ENCODE data around the gene TFEB. TPM values are rescaled to one million over a fixed set of nuclear protein-coding genes. Genes with fewer than 3 reads are reported as not detected.

The TFEB gene
- total RNA-seq, 1 experiment from 2014 or later = 16.2 TPM

DNA sequence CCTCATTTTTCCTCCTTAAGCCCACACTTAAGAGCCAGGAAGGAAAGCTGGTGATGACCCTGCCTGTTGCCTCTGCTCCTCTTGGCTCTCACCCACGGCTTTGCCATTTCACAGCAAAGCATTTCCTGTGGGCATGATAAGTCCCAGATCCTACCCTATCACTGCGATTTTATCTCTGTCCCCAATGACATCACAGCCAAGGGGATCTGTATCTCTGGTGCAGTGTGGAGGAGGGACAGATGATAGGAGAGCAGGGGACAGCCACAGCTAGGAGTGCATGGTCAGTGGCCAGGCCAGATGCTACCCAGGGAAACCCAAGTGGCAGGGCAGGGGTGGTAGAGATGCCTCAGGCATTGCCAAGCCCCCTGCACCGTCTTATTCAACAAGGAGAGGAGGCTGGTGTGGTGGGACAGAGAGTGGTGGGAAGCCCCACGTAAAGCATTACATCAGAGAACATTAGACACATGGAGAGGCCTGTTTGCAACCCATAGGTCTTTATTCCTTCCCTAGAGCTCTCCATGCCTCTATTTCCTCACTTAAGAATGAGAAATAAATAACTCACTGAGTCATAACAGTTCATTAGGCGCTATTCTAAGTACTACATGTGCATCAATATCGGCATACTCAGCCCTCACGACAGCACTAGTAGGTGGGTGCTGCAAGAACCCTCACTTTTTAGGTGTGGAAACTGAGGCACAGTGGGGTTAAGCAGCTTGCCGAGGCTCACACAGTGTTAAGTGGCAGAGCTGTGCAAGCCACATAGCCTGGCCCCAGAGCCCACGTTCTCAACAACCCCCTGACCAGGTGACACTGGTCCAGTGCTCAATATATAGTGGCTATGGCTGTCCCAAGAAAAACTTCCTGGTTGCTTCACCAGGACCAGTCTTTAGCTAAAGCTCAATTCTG lies 4.6 kb downstream of the TFEB start:
- TF ChIP-seq, protein P1, sequence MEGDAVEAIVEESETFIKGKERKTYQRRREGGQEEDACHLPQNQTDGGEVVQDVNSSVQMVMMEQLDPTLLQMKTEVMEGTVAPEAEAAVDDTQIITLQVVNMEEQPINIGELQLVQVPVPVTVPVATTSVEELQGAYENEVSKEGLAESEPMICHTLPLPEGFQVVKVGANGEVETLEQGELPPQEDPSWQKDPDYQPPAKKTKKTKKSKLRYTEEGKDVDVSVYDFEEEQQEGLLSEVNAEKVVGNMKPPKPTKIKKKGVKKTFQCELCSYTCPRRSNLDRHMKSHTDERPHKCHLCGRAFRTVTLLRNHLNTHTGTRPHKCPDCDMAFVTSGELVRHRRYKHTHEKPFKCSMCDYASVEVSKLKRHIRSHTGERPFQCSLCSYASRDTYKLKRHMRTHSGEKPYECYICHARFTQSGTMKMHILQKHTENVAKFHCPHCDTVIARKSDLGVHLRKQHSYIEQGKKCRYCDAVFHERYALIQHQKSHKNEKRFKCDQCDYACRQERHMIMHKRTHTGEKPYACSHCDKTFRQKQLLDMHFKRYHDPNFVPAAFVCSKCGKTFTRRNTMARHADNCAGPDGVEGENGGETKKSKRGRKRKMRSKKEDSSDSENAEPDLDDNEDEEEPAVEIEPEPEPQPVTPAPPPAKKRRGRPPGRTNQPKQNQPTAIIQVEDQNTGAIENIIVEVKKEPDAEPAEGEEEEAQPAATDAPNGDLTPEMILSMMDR (IDR thresholded peaks at IDR 0.05; ENCODE audit: unreplicated experiment) = no peak
- no peak for DNase-seq (ENCODE audit: unreplicated experiment)
- H3K27ac Mint-ChIP-seq (ENCODE audit: low read depth, unreplicated experiment) = peak overlapping the region; percentile 73
- H3K36me3 Mint-ChIP-seq (ENCODE audit: insufficient read depth, unreplicated experiment) = no peaks in the 10 kb centered on the region
- ChIA-PET POLR2A (interaction anchor here (1.1 to 5.9 kb wide), 3 partner anchors 8 to 57 kb away, joined by 3 to 98 read pairs (median 9); partner anchors contain the start of gene TOMM6), CTCF (interaction anchor here (0.9 to 1.1 kb wide), 2 partner anchors 42 to 56 kb away, joined by 3 read pairs; partner anchors contain the start of gene TOMM6)
- intact Hi-C loops (cut with micrococcal nuclease) = no loop called here
- H3K9me3 Mint-ChIP-seq (ENCODE audit: unreplicated experiment) = no peaks in the 10 kb centered on the region
- H3K27me3 Mint-ChIP-seq (ENCODE audit: insufficient read depth, unreplicated experiment) = no peaks in the 10 kb centered on the region
- no TSS peak for BruUV-seq (replicated peaks)
- H3K4me3 Mint-ChIP-seq (ENCODE audit: unreplicated experiment) = peak overlapping the region; percentile 62
- peaks cover 20% of the 10 kb centered on the region for H3K4me1 Mint-ChIP-seq (ENCODE audit: insufficient read depth, unreplicated experiment)

GRCh38 chr6:41729624-41730023 lies 5.8 kb downstream of the TFEB start:
- H3K9me3 Mint-ChIP-seq (ENCODE audit: unreplicated experiment) = no peaks in the 10 kb centered on the region
- peaks cover 26% of the 10 kb centered on the region for H3K4me1 Mint-ChIP-seq (ENCODE audit: insufficient read depth, unreplicated experiment)
- TF ChIP-seq, protein P1 (IDR thresholded peaks at IDR 0.05; ENCODE audit: unreplicated experiment) = no peak
- DNase-seq (ENCODE audit: unreplicated experiment) = no peak
- H3K27ac Mint-ChIP-seq (ENCODE audit: low read depth, unreplicated experiment) = no peak overlapping the region
- H3K36me3 Mint-ChIP-seq (ENCODE audit: insufficient read depth, unreplicated experiment) = no peaks in the 10 kb centered on the region
- no TSS peak for BruUV-seq (replicated peaks)
- intact Hi-C loops (cut with micrococcal nuclease) = no loop called here
- POLR2A ChIA-PET = interaction anchor here (0.5 to 0.6 kb wide), 2 partner anchors 11 to 1897 kb away, joined by 3 read pairs; no protein-coding TSS in a partner anchor
- no peak overlapping the region for H3K4me3 Mint-ChIP-seq (ENCODE audit: unreplicated experiment)
- CTCF ChIA-PET = interaction anchor here (1.1 kb wide), 1 partner anchor 58 kb away, joined by 3 read pairs; the partner anchor contains the start of gene TOMM6
- H3K27me3 Mint-ChIP-seq (ENCODE audit: insufficient read depth, unreplicated experiment) = no peaks in the 10 kb centered on the region

DNA sequence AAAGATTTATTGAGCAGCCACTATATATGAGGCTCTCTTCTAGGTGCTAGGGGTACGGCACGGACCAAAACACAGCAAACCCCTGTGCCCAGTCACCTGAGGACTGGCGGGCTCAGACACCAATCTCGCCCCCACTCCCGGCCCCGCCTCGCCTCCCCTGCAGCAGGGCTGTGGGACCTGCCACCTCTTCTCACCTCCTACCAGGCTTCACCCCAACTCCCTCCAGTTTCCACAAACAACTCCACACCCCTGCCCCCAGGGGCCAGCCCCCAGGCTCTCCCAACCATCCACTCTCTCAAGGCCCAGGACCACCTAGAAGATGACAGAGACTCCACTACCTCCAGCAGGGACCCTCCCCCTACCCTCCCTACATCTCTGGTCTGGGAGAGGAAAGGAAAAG lies 6.5 kb downstream of the TFEB start:
- Mint-ChIP-seq H3K4me3 (ENCODE audit: unreplicated experiment) (no peak overlapping the region), H3K9me3 (ENCODE audit: unreplicated experiment) (no peaks in the 10 kb centered on the region), H3K36me3 (ENCODE audit: insufficient read depth, unreplicated experiment) (no peaks in the 10 kb centered on the region), H3K27me3 (ENCODE audit: insufficient read depth, unreplicated experiment) (no peaks in the 10 kb centered on the region), H3K27ac (ENCODE audit: low read depth, unreplicated experiment) (no peak overlapping the region), H3K4me1 (ENCODE audit: insufficient read depth, unreplicated experiment) (peaks cover 30% of the 10 kb centered on the region)
- no TSS peak for BruUV-seq (replicated peaks)
- ChIA-PET CTCF (no interaction called here), POLR2A (interaction anchor here (0.6 kb wide), 1 partner anchor 1898 kb away, joined by 3 read pairs; no protein-coding TSS in a partner anchor)
- TF ChIP-seq, protein P1 (IDR thresholded peaks at IDR 0.05; ENCODE audit: unreplicated experiment) = no peak
- DNase-seq (ENCODE audit: unreplicated experiment) = no peak
- intact Hi-C loops (cut with micrococcal nuclease) = no loop called here

DNA sequence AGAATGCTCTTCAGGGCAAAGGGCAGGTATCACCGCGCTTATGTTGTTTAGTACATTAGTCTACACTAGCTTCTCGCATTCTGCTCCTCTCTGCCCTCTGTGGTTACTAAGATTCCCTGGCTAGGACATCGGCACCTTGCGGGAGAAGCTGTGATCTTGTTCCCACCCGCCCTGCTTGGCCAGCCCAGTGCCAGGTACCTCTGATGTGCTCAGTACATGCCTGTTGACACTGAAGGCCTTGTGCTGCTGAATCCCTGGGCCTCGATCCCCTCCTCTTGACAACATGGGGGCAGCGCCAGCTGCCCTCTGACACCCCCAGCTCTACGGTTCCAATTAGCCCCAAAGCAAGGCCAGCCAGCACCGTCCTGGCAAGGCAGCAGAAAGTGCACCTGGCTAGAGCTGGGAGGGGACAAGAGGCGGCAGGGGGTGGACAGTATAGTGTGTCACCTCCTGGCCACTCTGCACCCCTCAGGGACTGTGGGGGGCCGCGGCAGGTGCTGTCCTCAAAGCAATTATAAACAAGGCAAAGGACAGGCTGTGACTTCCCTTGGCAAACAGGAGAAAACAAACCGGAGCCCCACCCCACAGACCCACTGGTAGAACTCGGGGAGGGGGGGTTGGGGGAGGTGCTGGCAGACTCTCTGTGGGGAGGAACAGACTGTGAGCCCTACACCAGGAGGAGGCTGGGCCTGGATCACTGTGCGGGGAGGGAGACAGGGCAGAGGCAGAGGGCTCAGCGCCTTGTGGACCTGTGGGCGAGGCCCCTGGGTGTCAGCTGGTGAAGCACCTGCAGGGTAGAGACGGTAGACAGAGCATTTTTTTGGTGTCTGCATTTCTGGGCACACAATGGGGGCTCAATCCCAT lies 7.1 kb downstream of the TFEB start:
- no peak overlapping the region for H3K4me3 Mint-ChIP-seq (ENCODE audit: unreplicated experiment)
- TF ChIP-seq, protein P1 (IDR thresholded peaks at IDR 0.05; ENCODE audit: unreplicated experiment) = no peak
- H3K36me3 Mint-ChIP-seq (ENCODE audit: insufficient read depth, unreplicated experiment) = peaks cover 6% of the 10 kb centered on the region
- no peak overlapping the region for H3K27ac Mint-ChIP-seq (ENCODE audit: low read depth, unreplicated experiment)
- no peak for DNase-seq (ENCODE audit: unreplicated experiment)
- intact Hi-C loops (cut with micrococcal nuclease) = no loop called here
- H3K4me1 Mint-ChIP-seq (ENCODE audit: insufficient read depth, unreplicated experiment) = peaks cover 36% of the 10 kb centered on the region
- POLR2A ChIA-PET = no interaction called here
- no peaks in the 10 kb centered on the region for H3K27me3 Mint-ChIP-seq (ENCODE audit: insufficient read depth, unreplicated experiment)
- CTCF ChIA-PET = no interaction called here
- BruUV-seq (replicated peaks) = no TSS peak
- H3K9me3 Mint-ChIP-seq (ENCODE audit: unreplicated experiment) = no peaks in the 10 kb centered on the region
